CD4-positive, alpha-beta memory T cell (primary cell): ENCODE results near the gene CHN1. TPM values are rescaled to one million over a fixed set of nuclear protein-coding genes. Genes with fewer than 3 reads are reported as not detected.

Experiments used
- polyA plus RNA-seq, 2 donors: library from polyadenylated mRNA; unstranded; fragments of 300-500 nt; fragmentation: Illumina TruSeq; gene quantifications; one replicate each; pipeline ENCODE4 v1.2.3, GENCODE V29; 2021
- total RNA-seq, 2 experiments: library from RNA; stranded (reverse); gene quantifications; one replicate each; pipeline ENCODE4 v1.2.3, GENCODE V29; 2021

The CHN1 gene
- total and polyA plus RNA-seq, 4 experiments from 2014 or later: 3.4 to 15.3 (median 8.9) TPM

Other genes starting within 250 kb of the CHN1 start
- gene CHRNA1, start 240.9 kb downstream of the CHN1 start, total RNA-seq: not detected
- 1 to 10 TPM in 1 of 2 donors, under 1 TPM in 1; 0.26 to 1.8 TPM for gene CHRNA1, start 240.9 kb downstream of the CHN1 start, polyA plus RNA-seq
- gene ATF2, start 162.8 kb upstream of the CHN1 start, total RNA-seq: 10 to 100 TPM; 66.1 to 67.4 TPM
- gene ATF2, start 162.8 kb upstream of the CHN1 start, polyA plus RNA-seq: 10 to 100 TPM; 26.2 to 40.2 TPM
- 10 to 100 TPM; 77.0 to 81.3 TPM for gene ATP5MC3, start 176.3 kb upstream of the CHN1 start, total RNA-seq
- gene ATP5MC3, start 176.3 kb upstream of the CHN1 start, polyA plus RNA-seq: 100 to 1,000 TPM; 315 to 401 TPM